Left renal pelvis (tissue), 4 donors: ENCODE results near the gene DNAH9. TPM values are rescaled to one million over a fixed set of nuclear protein-coding genes. Genes with fewer than 3 reads are reported as not detected.

Experiments
- DNase-seq, 4 donors: peaks; one replicate each; pipeline ENCODE4 v3.0.0-alpha.2; 2013; ENCODE audit warnings: low read depth in 4 of 4, low spot score in 3 of 4
- polyA plus RNA-seq, 4 donors: library from polyadenylated mRNA; unstranded; fragments of 120-200 nt; gene quantifications; one replicate each; pipeline ENCODE4 v1.2.1, GENCODE V29; 2013; ENCODE audit not compliant: insufficient read length in 4 of 4

The DNAH9 gene
- polyA plus RNA-seq, 4 donors, result 2.1 to 11.6 (median 4.9) TPM

GRCh38 chr17:11645426-11645825 lies 47.2 kb downstream of the DNAH9 start:
- DNase-seq, result no peak

- DNase-seq, result no peak
Observed at GRCh38 chr17:11651089-11651488, 52.8 kb downstream of the DNAH9 start.

- no peak for DNase-seq
Observed at GRCh38 chr17:11668618-11669017, 70.3 kb downstream of the DNAH9 start.

GRCh38 chr17:11671126-11671525 lies 72.9 kb downstream of the DNAH9 start:
- DNase-seq, result no peak

- DNase-seq, result no peak
Observed at GRCh38 chr17:11682646-11683045, 84.4 kb downstream of the DNAH9 start.

GRCh38 chr17:11690681-11691080 lies 92.4 kb downstream of the DNAH9 start:
- no peak for DNase-seq

GRCh38 chr17:11692688-11693087 lies 94.4 kb downstream of the DNAH9 start:
- DNase-seq, result no peak

- no peak for DNase-seq
Observed at GRCh38 chr17:11693284-11693683, 95.0 kb downstream of the DNAH9 start.

GRCh38 chr17:11700668-11701067 lies 102.4 kb downstream of the DNAH9 start:
- DNase-seq, result no peak

- no peak for DNase-seq
Observed at GRCh38 chr17:11701911-11702310, 103.6 kb downstream of the DNAH9 start.

GRCh38 chr17:11704041-11704440 lies 105.8 kb downstream of the DNAH9 start:
- DNase-seq, result no peak

- DNase-seq, result peak in 3 of 4 donors; percentile 18 to 26 (median 21)
Observed at GRCh38 chr17:11705111-11705510, 106.8 kb downstream of the DNAH9 start.

- DNase-seq, result no peak
Observed at GRCh38 chr17:11707586-11707985, 109.3 kb downstream of the DNAH9 start.

GRCh38 chr17:11712456-11712855 lies 114.2 kb downstream of the DNAH9 start:
- no peak for DNase-seq

- no peak for DNase-seq
Observed at GRCh38 chr17:11719203-11719602, 120.9 kb downstream of the DNAH9 start.

GRCh38 chr17:11719856-11720255 lies 121.6 kb downstream of the DNAH9 start:
- no peak for DNase-seq

- DNase-seq, result no peak
Observed at GRCh38 chr17:11720816-11721215, 122.5 kb downstream of the DNAH9 start.

GRCh38 chr17:11730747-11731146 lies 132.5 kb downstream of the DNAH9 start:
- DNase-seq, result no peak

- DNase-seq, result no peak
Observed at GRCh38 chr17:11736613-11737312, 138.5 kb downstream of the DNAH9 start.

- no peak for DNase-seq
Observed at GRCh38 chr17:11737313-11737679, 139.0 kb downstream of the DNAH9 start.

GRCh38 chr17:11738151-11738550 lies 139.9 kb downstream of the DNAH9 start:
- DNase-seq, result no peak

GRCh38 chr17:11739351-11739750 lies 141.1 kb downstream of the DNAH9 start:
- DNase-seq, result no peak

GRCh38 chr17:11739848-11740247 lies 141.6 kb downstream of the DNAH9 start:
- no peak for DNase-seq
